ENCODE results near the gene NR4A2. TPM values are rescaled to one million over a fixed set of nuclear protein-coding genes. Genes with fewer than 3 reads are reported as not detected.

Gene NR4A2
- total and polyA plus RNA-seq, 12 donors, result 1.1 to 76.6 (median 9.5) TPM

DNA sequence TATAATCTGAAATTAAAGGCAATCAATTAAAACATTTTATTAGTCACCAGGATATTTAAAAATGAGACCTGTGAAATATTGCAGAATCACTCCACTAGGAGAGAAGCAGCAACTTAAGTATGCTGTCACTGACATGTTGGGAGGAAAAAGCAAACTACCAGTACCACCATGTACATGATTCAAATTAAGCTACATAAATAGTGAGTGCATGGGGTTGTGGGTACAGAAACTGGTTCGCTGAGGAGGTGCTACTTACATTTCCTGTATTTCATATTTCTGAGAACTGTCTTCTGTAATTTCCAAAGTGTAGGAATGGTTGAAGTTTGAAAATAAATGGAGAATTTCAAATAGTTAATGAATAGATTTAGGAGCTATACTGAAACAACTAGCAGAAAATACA lies 7.9 kb upstream of the NR4A2 start:
- Histone ChIP-seq H3K27ac (peak overlapping the region in 2 of 5 donors; percentile 100), H3K4me1 (replicated peaks in 1 of 2) (peaks cover 0 to 34% of the 10 kb centered on the region in 2 donors), H3K4me3 (peak overlapping the region in 1 of 4 donors; percentile 100), H3K9me3 (replicated peaks in 1 of 3) (peaks cover 0 to 4% (median 0%) of the 10 kb centered on the region in 3 donors), H3K27me3 (no peaks in the 10 kb centered on the region), H3K36me3 (replicated peaks in 1 of 2) (no peaks in the 10 kb centered on the region)
- 63 to 83% (median 70%) methylated on average over 1 of the region's 1 CpG for WGBS, 4 donors
- no peak for DNase-seq
- TF ChIP-seq CTCF (IDR thresholded peaks at IDR 0.05) (no peak), POLR2A (IDR thresholded peaks at IDR 0.05) (no peak)
- intact Hi-C loops (cut with DNase I), result loop anchor here (10.0 kb wide), 2 partner anchors 54 to 94 kb away; partner anchors contain the start of gene GPD2 (in 1 of the 2)

DNA sequence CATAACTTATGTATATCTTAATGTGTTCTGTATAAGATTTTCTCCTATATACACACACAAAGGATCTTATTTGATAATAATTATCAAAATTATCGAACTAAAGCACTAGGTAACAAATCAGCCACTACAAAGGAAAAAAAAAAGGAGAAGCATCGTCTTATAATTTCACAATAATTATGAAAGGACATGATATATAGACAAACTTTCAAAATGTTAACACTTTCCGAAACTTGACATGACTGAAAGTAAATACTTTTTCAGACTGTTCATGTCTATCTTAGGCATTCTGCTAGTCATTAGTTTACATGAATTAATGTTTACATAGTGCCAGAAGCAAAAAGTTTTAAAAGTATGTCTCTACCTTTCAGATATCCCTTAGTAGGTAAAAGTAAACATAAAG lies 7.3 kb upstream of the NR4A2 start:
- Histone ChIP-seq H3K36me3 (replicated peaks in 1 of 2) (no peaks in the 10 kb centered on the region), H3K9me3 (replicated peaks in 1 of 3) (peaks cover 0 to 4% (median 0%) of the 10 kb centered on the region in 3 donors), H3K4me1 (replicated peaks in 1 of 2) (peaks cover 0 to 34% of the 10 kb centered on the region in 2 donors), H3K27me3 (no peaks in the 10 kb centered on the region), H3K4me3 (no peak overlapping the region), H3K27ac (peak overlapping the region in 1 of 5 donors; percentile 100)
- no peak for DNase-seq
- TF ChIP-seq CTCF (IDR thresholded peaks at IDR 0.05), result no peak
- no peak for TF ChIP-seq POLR2A (IDR thresholded peaks at IDR 0.05)
- WGBS, 4 donors, result 58 to 64% (median 60%) methylated on average over 3 of the region's 3 CpGs
- intact Hi-C loops (cut with DNase I), result loop anchor here (10.0 kb wide), 2 partner anchors 55 to 95 kb away; partner anchors contain the start of gene GPD2 (in 1 of the 2)

GRCh38 chr2:156339110-156339847 lies 6.8 kb upstream of the NR4A2 start:
- no peak for DNase-seq
- Histone ChIP-seq H3K36me3 (replicated peaks in 1 of 2) (no peaks in the 10 kb centered on the region), H3K27ac (peak overlapping the region in 1 of 5 donors; percentile 100), H3K9me3 (replicated peaks in 1 of 3) (peaks cover 0 to 4% (median 0%) of the 10 kb centered on the region in 3 donors), H3K4me3 (no peak overlapping the region), H3K27me3 (no peaks in the 10 kb centered on the region), H3K4me1 (replicated peaks in 1 of 2) (peaks cover 0 to 34% of the 10 kb centered on the region in 2 donors)
- TF ChIP-seq POLR2A (IDR thresholded peaks at IDR 0.05) (no peak), CTCF (IDR thresholded peaks at IDR 0.05) (no peak)
- 82 to 88% (median 84%) methylated on average over 5 of the region's 5 CpGs for WGBS, 4 donors
- intact Hi-C loops (cut with DNase I), result no loop called here

- Histone ChIP-seq H3K27me3 (no peaks in the 10 kb centered on the region), H3K9me3 (replicated peaks in 1 of 3) (peaks cover 0 to 4% (median 0%) of the 10 kb centered on the region in 3 donors), H3K36me3 (replicated peaks in 1 of 2) (no peaks in the 10 kb centered on the region), H3K27ac (peak overlapping the region in 1 of 5 donors; percentile 100), H3K4me3 (no peak overlapping the region), H3K4me1 (replicated peaks in 1 of 2) (peaks cover 0 to 34% of the 10 kb centered on the region in 2 donors)
- intact Hi-C loops (cut with DNase I), result no loop called here
- DNase-seq, result no peak
- WGBS, 4 donors, result 69 to 82% (median 74%) methylated on average over 2 of the region's 2 CpGs
- TF ChIP-seq POLR2A (IDR thresholded peaks at IDR 0.05) (no peak), CTCF (IDR thresholded peaks at IDR 0.05) (no peak)
Measured at GRCh38 chr2:156338578-156338977, 6.1 kb upstream of the NR4A2 start.
